ENCODE data around the gene ZNF266.

DNA sequence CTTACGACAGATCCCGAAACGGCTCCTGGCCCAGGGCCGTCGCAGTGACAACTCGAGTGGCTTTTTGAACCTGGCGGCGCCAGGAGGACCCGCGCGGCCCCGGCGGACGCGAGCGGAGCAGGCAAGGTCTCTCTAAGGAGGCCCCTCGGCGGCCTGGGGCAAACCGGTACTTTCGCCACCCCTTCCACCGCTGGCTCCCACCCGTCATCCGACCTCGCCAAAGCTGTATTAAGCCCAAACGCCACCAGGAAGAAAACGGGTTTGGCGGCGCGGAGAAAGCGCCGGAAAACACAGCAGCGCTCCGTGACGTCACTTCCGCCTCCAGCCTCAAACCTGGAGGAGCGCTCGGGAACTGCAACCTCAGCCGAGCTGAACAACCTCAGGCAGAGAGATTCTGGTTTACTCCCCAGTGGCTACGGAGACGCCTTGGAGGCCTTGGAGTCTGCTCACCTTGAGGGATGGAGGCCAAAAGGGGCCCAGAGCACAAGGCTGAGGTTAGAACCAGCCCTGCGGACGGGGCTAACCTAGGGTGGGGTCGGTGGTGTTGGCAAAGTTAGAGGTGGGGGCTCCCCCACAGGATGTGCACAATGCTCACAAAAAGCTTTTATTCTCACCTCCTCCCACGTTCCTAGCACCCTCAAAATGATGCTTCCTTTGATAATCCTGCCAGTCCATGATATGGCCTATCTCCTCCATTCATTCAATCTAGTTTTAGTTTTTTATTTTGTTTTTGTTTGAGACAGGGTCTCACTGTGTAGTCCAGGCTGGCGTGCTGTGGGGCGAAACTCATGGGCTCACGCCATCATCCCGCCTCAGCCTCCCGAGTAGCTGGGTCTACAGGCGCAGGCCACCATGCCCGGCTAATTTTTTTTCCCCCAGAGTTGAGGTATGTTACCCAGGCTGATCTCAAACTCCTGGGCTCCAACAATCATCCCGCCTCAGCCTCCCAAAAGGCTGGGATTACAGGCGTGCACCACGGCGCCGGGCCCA, at the start of gene ZNF266:
- TF ChIP-seq, protein P1, sequence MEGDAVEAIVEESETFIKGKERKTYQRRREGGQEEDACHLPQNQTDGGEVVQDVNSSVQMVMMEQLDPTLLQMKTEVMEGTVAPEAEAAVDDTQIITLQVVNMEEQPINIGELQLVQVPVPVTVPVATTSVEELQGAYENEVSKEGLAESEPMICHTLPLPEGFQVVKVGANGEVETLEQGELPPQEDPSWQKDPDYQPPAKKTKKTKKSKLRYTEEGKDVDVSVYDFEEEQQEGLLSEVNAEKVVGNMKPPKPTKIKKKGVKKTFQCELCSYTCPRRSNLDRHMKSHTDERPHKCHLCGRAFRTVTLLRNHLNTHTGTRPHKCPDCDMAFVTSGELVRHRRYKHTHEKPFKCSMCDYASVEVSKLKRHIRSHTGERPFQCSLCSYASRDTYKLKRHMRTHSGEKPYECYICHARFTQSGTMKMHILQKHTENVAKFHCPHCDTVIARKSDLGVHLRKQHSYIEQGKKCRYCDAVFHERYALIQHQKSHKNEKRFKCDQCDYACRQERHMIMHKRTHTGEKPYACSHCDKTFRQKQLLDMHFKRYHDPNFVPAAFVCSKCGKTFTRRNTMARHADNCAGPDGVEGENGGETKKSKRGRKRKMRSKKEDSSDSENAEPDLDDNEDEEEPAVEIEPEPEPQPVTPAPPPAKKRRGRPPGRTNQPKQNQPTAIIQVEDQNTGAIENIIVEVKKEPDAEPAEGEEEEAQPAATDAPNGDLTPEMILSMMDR (IDR thresholded peaks at IDR 0.05; ENCODE audit: low read length): peak; percentile 42; the same call in 1 of the 2 replicates
- no peak for TF ChIP-seq EZH2 (IDR thresholded peaks at IDR 0.05; ENCODE audit: borderline replicate concordance, low read length)

Data from OCI-LY1 (cell line).